Measurements from ENCODE around the gene ARFGAP3.

ARFGAP3 gene

DNA sequence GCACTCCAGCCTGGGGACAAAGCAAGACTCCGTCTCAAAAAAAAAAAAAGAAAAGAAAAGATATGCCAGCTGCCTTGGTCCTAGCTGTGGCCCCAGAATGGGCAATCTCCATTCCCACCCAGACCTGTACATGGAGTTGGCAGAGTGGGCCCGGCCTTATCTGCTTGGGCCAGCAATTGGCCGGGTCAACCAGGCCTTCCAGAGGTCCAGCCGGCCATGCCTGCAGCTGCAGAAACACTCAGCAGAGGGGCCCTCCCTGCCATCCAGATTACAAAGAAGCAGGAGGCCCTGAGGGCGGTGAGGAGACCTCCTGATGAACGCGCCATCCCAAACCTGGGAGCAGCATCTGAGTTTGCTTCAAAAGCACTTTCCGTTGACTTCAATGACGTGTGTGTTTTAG, 26.9 kb upstream of the ARFGAP3 start:
- DNase-seq, result no peak

DNA sequence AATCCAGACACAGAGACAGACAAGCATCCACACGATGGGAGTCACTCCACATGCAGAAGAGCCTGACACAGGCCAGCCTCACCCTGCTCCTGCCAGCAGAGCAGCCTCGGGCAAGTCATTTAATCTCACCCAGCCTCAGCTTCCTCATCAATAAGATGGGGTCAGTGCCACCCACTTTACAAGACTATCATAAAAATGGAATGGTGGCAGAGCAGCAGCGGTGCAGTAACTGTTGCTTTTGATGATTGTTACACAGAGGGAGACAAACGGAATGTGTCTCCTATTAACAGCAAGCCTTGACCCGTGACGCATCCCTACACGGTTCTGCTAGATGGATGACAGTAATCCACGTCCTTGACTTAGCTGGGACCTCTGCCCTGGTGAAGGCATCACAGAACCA, 26.0 kb upstream of the ARFGAP3 start:
- DNase-seq, result no peak

DNA sequence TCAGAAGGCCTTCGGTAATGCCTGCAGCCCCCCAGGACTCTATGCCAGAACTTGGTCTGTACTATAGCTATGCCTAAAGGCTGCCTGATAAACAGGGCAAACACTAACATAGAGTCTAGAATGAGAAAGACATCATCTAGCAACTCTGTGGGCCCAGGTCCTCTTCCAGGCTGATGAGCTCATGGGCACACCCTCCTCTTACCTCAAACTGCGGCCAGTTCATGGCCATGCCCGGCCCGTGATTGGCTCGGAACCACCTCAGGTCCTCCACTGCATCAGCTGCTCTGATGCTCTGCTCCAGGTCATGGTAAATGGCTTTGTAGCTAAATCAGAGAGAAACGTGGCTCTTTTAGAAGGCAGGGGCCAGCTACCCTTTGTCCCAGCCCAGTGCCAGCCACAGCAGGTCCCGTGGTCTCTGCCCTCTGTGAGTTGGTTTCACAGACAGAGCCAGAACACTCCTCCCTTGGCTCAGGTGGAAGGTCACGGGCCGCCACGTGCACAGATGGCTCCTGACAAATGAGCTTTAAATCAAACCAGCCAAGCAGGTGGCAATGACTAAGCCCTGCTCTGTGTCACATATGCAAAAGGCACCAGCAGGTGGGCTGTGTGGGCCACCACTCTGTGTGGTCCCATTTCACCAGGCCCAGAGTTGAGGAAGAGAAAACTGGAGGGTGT, 25.0 kb upstream of the ARFGAP3 start:
- no peak for DNase-seq

DNA sequence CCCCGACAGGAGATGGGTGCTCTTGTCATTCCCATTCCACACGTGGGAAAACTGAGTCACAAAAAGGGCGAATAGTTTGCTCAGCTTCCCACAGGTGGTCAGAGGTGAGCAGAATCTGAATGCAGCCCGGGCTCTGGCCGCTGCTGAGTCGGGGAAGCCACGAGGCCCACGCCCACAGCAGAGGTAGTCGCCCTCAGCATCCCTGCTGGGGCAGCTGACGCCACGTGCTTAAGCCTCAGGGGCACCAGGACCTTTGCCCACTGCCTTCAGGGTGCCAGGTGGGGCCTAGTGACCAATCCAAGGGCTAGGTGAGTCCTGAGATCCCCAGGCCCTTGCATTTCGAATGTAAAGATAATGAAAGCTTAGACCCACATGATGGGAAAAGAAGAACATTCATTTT, 24.2 kb upstream of the ARFGAP3 start:
- no peak for DNase-seq

DNA sequence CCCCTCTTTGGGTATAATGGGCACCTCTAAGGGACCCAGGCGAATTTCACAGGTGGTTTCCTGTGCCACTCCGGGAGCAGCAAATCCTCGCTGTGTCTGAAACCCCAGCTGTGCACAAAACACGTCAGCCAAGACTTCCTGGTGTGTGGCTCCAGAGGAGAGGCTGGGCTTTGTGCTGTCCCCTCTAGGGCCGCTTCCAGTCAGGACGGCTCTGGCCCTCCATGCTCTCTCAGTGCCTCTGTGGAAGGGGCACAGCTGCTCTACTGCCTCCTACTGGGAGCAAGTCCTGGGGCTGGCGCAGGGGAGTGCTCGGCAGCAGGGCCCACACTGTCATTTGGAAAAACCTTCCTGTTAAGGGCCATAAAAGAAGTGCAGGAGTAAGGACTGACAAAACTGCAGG, 23.7 kb upstream of the ARFGAP3 start:
- no peak for DNase-seq

DNA sequence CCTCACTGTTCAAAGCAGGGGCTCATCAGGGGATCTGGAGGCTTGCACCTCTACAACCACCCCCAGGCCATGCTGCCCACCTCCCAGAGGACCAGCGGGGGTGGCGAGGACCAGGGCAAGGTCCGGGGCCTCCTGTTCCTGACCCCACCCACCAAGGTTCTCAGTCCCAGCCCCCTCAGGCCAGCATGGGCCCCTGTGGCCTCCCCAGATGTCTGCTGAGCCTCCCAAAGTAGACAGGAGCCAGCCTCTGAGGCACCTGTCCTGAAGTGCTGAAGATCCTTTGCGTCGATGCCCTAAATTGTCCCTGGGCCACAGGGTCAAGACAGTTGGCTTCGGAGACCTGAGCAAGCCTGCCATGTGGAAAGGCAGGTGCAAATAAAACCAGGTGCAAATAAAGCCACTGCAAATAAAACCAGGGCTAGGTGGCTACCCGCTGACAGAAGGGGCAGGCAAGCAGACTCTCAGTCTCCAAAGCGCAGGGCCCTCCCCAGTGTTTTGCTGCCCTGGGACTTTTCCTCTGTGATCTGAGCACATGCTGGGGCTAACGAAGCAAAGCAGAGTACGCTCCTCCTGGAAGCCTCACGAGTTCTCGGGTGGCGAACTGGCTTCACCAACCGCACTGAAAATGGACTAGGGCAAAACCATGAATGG, 22.4 kb upstream of the ARFGAP3 start:
- DNase-seq, result no peak

DNA sequence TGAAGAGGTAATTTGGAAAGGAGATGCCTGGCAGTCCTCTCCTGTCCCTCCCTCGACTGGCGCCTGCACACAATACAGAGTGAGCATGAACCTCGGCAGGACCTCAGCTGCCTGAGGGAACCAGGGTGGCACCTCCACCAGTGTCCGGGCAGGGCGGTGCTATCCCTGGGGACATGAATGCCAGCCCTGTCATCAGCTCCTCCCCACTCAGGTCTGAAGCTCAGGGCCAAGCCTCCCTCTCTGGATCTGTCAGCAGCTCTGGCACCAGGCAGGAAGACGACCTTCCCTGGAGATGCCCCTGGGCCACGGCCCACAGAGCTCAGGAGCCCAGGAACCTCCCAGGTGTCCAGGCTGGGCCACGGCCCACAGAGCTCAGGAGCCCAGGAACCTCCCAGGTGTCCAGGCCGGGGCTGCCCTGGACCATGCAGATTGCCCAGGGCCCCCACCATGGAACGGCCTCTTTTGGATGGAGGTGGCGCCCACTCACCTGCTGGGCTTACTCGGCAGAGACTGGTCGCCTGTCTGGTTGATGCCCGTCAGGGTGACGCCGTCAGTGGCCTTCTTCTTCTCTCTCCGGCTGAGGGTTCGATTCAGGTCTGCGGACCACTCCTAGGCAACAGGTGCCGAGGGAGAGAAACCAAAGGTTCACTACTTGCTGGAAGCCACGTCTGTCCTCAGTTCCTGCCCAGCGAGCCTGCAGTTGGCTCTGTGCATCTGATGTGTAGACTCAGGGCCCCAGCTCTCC, 21.7 kb upstream of the ARFGAP3 start:
- DNase-seq, result no peak

DNA sequence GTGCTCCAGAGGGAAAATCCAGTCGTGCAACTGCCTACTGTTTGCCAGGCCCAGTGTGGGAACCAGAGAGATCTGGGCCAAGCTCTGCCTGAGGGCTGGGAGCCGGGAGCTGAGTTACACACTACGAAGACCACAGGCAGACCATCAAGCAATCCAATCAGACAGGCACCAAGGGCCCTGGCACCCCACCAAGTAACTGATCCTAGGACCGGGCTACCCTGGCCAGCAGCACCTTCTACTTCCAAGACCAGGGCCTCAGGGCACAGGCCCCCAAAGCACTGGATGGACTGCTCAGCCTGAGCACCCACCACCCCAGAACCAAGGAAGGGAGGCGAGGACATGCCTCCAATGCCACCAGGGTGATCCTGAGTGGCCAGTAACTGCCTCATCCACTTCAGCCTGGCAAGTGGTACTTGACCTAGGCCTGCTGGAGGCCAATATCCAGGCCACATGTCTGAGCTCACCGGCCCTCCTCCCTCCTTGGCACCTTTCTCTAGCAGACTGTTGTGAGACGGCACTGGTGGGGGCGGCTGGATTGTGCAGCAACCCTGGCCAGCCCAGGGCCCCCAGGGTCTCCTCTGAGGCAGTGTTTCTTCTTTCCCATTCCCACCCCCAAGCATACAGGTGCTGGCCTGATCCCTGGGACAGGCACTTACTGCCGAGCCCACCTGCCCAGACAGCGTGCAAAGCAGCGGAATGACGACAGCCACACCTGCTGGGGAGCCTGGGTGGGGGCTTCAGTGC, 20.7 kb upstream of the ARFGAP3 start:
- DNase-seq, result no peak

DNA sequence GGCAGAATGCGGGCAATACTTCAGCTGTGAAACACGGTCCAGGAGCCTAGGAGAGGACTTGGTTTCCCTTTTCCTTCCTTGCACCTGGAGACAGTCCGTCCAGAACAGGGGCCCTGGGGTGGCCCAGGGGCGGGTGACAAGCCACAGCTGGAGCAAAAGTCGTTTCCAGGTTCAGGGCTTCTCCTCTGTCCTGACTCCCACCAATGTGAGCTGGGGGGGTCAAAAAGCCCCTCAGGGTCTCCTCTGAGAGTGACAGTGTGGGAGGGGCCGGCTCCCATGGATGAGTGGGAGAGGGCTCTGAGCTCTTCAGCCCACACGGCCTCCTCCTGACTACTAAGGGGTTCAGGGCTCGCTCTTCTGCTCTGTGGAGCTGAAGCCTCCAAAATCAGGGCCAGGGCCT, 20.1 kb upstream of the ARFGAP3 start:
- DNase-seq, result no peak

DNA sequence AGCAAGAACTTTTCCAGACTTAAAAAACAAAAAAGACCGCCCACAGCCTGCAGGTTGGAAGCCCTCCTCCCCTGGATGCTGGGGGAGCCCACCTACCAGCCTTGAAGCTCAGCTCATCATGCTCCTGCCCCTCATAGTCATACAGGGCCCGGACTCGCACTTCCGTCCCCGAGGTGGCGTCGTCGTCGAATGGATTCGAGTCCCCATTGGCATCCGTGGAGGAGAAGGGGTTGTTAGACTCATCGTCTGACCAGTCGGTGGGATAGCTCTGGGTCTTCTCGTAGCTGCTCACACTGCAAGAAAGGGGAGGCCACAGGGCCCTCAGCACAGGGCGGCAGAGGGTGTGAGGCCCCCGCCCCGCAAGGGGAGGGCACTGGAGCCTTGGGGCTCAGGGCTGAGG, 19.0 kb upstream of the ARFGAP3 start:
- no peak for DNase-seq

DNA sequence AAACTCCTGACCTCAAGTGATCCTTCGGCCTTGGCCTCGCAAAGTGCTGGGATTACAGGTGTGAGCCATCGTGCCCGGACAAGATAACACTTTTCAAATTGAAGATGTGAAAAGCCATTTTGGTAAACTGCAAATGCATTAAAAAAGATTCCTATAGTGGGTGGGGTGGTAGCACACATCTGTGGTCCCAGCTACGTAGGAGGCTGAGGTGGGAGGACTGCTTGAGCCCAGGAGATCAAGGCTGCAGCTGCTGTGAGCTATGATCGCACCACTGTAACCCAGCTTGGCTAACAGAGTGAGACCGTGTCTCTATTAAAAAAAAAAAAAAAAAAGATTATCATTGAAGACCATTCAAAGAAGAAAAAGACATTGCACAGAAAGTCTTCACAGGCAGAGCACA, 16.9 kb upstream of the ARFGAP3 start:
- DNase-seq, result no peak

DNA sequence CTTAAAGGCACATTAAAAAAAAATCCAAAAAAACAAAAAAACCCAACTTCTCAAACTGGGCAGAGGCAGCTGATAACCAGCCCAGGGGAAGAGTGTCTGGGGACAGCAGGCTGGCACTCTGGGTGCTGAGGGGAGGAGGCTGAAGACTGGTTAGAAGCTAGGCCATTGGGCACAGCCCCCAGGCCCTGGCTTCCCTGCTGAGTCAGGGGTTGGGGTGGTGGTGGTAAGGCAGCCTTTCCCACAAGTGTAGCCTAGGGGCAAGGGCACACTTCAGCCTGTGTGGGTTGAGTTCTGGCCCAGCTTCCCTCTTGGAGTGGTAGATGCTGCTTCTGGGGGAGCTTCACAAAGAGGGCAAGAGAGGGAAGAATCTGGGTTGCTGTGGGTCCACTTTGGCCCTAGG, 16.3 kb upstream of the ARFGAP3 start:
- DNase-seq, result no peak

DNA sequence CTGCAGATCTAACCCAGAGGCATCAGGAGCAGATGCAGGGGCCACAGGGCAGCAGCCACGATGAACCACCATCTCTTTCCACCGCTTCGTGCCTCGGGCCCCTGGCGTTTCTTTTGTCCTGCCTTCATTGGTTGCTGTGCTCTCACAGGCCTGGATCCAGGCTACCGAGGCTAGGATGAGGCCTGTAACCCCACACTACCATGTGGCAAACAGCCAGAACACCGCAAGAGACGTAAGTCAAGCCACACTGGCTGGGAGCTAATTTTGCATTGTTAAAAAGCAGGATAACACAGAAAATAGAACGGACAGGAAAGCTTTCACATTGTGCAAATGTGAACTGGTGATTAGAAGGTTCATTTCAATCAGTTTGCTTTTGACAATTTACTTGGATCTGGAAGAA, 15.7 kb upstream of the ARFGAP3 start:
- no peak for DNase-seq

DNA sequence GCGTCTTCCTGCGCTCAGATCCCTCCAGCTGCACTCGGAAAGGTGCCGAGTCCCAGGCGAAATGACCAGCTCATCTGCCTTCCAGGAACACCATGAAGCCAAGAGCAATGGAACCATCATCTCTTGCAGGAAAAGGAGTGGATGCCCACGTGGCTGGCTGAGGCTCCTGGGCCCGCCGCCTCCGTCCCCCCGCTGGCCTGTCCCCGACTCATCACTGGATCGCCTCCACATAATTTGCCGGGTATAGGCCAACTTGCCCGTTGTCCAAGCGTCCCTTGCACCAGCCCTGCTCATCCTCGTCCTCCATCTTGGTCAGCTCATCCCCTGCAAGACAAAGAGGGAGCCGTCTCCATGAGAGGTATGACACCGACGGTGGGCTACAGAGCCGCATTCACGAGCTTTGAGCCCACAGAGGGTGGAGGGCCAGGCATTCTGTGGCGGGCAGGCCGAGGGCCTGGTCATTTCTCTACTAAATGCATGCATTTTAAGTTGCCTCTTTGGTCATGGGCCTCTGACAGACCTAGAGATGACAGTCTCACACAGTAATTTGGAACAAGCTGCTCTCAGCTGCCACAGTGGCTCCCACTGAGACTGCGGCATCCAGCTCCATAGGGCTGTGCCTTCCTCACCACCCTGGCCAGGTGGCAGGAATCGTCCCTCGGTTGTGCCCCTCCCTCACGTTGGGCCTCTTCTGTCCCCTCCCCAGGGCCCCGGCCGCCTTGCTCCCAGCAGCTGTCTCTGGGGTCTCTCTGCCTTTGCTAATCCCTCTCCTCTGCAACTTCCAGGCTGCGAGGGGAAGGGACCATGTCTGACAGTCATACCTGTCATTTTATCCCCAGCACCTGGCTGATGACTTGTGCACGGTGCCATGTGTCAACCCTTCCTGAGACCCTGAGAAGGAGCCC, 14.3 kb upstream of the ARFGAP3 start:
- DNase-seq, result no peak

DNA sequence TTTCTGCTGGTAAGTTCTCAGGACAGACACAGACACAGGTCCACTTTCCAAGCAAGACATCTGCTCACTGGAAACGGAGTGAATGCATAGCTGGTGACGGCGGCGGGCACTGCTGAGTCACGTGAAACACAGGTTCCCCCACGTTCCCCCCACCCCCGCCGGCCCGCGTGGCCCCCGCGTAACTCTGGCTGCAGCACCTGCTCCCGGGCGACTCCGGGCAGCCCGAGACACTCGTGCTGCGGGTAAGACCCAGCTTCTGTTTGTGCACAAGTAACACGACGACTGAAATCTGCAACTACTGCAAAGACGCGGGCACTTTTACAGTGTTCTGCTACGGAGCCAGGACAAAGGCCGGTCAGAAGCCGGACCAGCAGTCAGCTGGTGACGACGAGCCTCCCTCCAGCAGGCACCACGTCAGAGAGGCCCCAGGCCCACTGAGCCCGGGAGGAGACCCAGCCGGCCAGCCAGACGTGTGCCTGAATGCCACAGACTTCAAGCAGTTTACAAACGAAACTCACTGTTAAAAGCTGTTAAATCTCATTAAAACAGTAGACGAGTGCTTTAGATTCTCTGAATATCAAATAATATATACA, 12.9 kb upstream of the ARFGAP3 start:
- DNase-seq, result no peak

DNA sequence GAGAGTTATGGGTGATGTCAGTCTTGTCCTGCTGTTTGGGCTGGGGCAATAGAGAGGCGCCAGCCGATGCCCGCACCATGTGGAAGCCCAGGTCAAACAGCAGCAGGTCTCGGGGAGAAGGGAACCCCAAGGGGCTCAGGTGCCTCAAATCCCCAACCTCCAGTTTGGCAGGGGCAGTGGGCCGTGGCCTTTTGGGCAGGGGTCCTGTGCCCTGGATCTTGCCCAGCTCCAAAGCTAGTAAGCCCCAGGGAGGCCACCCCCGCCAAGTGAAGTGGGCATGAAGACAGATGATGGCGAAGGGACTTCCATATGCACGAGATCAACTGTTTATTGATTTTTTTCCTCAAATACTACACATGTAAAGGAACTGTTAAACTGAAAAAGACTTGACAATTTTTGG, 12.4 kb upstream of the ARFGAP3 start:
- DNase-seq, result no peak

DNA sequence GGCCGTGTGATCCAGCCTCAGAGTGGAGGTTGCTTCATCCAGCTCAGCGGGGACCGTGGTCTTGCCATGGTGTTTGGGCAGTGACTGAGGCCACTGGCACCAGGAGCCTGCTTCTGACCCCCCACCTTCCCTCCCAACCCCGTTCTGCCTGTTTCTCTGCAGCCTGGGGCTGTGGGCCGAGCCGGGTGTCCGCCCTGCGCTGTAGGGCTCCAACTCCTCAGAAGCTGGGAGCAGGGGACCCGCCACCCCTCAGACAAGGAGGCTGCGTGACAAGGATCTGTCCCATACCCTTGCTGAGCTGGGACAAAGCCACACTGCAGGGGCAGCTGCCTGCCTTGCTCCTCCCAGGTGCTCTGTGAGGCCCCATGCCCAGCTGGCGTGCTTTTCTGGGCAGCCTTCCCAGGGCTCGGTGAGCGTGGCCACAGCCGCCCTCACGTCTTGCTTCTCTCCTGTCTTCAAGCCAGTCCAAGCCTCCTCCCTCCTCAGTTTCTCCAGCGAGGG, 11.7 kb upstream of the ARFGAP3 start:
- no peak for DNase-seq

DNA sequence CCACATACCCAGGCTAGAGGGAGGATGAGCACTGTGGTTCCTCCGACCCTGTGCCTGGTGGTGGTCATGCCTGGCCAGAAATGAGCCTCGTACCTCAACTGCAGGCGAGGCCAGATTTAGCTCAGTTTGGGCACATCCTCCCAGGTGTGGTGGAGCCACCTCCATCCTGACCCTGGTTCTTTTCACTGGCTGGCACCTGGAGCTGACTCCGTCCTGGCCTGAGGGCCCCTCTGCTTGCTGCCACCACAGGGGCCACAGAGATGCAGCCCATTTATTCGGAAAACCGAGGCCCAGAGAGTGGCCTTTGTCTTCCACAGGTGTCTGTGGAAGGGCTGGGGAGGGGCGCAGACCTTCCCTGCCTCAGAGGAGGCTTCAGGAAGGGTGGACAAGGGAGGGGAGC, 9.0 kb upstream of the ARFGAP3 start:
- no peak for DNase-seq

DNA sequence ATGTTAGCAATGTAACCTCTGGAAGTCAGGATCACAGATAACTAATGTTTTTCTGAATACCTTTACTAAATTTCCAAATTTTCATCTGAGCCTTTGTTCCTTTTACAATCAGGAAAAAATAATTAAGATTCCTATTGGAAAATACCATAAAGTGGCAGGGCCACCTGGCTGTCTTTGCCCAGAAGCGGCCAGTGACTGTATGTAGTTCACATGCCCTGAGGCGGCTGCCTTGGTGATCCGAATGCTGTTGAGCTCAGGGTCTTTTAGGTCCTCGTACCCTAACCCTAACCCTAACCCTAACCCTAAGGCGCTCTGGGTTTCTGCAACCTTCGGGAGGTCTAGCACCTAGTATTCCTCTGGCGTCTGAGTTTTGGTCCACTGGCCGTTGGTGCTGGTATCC, 8.5 kb upstream of the ARFGAP3 start:
- DNase-seq, result no peak

DNA sequence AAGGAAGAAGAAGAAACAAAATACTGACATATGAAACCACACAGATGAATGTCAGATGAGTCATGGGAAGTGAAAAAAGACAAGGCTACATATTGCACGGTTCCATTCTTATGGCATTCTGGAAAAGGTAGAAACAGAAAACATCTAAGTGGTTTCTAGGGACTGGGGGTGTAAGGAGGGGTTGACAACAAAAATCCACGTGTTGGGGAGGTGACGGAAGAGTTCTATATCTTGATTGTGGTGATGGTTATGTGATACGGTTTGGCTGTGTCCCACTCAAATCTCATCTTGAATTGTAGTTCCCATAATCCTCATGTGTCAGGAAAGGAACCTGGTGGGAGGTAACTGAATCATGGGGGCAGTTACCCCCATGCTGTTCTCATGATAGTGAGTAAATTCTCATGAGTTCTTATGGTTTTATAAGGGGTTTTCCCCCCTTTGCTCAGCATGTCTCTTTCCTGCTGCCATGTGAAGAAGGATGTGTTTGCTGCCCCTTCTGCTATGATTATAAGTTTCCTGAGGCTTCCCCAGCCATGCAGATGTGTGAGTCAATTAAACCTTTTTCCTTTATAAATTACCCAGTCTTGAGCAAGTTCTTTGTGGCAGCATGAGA, 6.4 kb upstream of the ARFGAP3 start:
- DNase-seq, result peak; percentile 70

DNA sequence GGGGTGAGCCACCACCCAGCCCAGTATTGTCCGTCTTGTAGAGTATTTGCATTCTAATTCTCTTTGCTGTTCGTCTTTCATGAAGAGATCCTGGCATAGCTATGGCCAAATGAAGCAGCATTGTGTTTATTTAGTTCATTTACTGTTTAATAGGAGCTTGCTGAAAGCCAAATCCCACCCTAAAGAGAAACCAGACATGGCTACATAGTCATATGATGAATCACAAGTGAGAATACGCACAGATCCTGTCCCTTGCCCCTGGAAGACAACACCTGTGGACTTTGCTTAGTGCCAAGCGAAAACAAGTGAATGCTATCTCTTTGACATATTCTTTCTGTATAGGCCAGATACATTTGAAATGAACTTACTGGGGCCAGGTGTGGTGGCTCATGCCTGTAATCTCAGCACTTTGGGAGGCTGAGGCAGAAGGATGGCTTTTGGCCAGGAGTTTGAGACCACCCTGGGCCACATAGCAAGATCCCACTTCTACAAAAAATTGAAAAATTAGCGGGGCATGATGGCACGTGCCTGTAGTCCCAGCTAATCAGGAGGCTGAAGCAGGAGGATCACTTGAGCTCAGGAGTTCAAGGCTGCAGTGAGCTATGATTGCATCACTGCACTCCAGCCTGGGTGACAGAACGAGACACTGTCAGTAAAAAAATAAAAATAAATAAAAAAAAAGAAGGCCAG, 5.1 kb upstream of the ARFGAP3 start:
- no peak for DNase-seq

Data from activated CD8-positive, alpha-beta memory T cell treated with anti-CD3 and anti-CD28 coated beads for 24 hours (primary cell).